Putamen (tissue), 1 donor: ENCODE results near the gene NLGN1.
A peak's percentile ranks its signal among the peaks of the same experiment; 100 is the strongest.
"Not testable (repeated sequence)": the region's sequence is repeated elsewhere in the genome, so short reads cannot be mapped to it uniquely, and the experiment has no call there.

Experiments used
- DNase-seq: peaks from one replicate; pipeline ENCODE4 v3.0.0-alpha.2; 2016; ENCODE audit warnings: low spot score

NLGN1 gene

DNA sequence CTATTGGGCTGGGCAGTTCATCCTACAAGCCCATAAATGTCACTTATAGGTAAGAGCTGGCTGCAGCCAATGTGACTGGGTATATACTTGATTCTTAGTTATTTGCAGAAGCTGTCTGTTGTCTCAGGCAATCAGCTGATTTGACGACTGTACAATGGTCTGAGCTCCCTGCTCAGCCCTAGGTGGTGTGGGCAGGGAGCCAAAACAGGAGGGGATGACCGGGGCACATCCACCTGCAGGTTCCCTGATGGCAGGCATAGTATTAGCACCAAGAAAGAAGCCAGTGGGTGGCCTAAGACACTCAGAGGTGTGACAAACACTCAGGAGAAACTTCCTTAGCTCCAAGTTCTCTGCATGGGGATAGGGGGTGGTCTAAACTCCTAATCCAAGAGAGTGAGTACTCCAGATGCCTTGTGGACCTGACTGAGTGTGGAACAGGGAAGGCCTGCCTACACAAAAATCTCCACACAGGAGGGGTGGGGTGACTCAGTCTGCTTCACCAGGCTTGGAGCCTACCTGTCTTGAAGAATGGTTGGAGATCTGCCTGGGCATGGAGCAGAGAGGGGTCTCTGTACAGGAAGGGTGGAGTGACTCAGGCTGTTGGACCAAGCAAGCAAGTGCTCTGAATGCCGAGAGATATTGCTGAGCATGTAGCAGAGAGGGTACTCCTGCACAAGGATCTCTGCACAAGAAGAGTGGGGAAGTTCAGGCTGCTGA is 771.2 kb downstream of the NLGN1 start:
- no peak for DNase-seq

DNA sequence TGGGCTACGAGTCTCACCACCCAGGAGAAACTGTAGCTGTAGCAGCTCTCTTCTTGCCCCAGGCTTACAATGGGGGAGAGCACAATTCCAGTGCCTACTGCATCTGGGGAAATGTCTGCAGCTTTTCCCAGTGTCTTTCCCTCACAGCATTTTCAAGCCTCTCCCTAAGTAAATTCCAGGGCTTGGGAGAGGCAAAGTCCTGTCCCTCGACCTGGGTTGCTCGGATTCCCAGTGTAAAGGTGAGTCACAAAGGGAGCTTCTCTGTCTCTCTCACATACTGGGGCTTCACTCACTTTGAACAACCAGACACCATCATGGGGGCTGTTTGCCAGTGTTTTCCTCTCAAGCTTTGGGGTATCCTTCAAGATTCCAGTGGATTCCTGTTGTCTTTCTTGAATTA is 772.2 kb downstream of the NLGN1 start:
- no peak for DNase-seq

DNA sequence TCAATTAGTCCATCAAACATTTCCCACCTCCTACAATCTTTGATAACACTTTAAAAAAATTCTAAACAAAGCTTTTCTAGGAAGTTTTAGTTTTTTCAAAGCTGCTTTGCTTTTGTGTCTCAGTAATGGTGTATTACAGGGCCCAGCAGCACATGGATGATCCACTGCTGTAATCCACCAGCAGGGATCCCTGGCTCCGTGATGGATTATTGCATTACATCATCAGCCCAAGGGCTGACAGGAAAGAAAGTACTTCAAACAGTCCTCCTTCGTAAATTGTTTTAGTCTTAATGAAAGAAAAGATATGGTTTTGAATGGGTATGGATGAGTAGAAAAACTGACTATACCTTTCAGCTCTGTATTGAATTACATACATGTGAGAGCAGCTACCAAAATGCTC is 772.7 kb downstream of the NLGN1 start:
- no peak for DNase-seq

DNA sequence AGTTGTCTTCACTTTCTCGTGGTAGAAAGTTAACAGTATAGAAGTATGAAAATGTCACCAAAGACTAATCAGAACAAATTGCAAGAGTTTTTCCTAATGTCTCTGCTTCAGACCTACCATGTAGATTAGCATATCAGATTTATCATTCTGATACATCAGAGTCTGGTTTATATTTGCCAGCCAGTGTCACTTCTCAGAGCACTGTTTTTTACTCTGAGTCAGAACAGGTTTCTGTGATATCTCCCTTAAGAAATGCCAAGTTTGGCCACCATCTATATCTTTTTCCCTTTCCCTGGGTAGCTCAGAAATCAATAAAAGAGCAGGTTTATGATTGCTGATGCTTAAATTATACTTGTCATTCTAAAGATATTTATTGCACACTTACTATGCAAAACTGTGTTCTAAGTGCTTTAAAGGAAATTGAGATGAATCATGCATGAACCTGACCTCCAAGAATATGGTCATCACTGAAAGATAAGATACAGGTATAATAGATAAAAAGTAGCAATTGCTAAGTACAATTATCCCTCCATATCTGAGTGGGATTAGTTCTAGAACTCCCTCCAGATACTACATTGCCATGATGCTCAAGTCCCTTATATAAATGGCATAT is 788.9 kb downstream of the NLGN1 start:
- no peak for DNase-seq

DNA sequence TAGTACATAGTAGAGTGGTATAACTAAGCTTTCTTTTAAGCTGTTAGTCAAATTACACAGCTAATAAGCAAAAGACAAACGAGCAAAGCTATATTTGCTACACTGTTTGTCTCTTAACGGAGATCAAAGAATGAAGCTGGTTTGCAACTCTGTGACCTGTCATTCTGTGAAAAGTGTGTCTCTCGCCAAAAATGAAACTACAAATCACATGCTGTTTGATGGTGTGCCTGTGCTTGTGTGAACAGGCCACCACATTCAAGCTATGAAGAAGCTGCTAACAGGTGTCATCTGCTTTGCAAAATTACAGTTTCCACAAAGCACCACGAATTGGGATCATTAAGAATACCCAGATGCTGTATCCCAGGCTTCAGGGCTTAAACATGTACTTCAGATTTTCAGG is 793.8 kb downstream of the NLGN1 start:
- no peak for DNase-seq

DNA sequence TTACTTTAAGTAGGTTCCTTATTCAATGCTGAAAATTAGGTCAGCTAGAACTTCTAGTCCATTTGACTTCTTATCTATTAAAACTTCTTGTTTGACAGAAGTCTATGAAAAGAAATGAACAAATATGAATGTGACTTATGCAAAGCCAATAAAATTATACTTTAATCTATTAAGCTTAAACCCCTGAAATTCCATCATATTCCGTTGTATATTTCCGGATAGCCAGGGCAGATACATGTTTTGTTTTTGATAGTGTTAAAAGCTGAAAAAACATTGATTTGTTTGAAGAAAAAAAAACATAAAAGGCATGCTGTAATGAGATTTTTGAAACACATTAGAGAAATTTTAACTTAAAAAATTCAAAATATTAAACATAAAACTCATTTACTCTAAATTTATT is 794.4 kb downstream of the NLGN1 start:
- no peak for DNase-seq

DNA sequence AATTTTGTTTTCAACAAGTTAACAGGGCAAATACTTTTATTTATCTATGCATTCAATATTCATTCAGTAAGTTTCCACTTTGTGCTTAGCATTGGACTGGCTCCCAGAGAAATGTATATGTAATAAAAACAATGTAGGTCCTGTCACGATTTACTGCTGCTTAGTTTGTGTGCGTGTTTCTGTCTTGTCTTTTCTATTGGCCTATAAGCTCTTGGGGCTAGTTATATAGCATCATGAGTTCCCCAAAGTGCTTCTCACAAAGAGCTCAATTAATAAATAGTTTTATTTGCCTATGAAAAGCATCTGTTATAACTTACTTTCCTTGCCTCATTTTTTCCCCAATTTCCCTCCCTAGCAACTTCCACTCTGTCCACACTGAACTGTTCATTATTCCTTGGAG is 794.9 kb downstream of the NLGN1 start:
- no peak for DNase-seq

DNA sequence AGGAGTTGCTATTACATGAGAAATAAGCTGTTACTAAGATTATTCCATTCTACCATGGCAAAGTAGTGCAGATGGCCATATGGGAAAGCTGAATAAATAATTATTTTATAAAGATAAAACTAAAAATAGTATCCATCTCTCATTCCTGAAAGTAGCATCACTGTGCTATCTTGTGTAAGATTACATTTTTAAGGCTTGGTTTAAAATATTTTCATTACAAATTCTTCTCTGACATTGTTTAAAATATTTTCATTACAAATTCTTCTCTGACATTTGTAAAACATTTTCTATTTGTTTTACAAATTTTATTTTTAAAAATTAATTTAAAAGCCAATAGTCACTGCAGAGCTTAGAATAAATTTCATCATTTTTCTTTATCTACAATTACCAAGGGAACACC is 796.1 kb downstream of the NLGN1 start:
- no peak for DNase-seq

DNA sequence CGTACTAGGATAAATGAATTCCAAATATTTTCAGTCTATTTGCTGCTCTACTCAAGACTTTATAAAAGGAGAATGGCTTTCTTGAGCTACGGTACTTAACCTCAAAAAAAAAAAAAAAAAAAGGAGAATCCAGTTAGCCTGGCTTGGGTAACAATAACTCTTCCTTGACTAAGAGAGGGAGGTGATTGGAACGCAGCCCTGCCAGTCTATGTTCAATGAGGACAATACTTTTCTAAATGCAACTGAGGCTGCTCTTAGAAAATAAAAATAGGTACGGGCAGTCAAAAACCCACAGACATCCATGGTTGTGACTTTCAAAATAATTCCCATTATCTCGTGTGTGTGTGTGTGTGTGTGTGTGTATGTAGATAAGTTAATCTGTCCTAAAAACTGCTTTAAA is 799.9 kb downstream of the NLGN1 start:
- no peak for DNase-seq

DNA sequence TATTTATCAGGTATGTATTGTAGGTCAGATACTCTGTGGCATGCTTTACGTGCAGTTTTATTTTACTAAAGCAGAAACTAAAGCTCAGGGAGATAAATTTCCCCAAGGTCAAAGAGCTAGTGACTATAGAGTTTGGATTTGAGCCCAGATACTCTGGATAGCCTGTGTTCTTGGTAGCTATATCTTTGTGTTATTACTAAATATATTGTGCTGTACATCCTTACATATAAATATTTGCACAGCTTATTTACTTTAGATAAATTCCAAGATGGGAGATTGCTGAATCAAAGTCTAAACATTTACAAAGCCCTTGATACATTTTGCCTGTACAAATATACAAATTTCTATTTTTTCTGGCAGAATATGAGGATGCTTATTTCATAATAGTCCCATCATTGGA is 800.7 kb downstream of the NLGN1 start:
- no peak for DNase-seq

DNA sequence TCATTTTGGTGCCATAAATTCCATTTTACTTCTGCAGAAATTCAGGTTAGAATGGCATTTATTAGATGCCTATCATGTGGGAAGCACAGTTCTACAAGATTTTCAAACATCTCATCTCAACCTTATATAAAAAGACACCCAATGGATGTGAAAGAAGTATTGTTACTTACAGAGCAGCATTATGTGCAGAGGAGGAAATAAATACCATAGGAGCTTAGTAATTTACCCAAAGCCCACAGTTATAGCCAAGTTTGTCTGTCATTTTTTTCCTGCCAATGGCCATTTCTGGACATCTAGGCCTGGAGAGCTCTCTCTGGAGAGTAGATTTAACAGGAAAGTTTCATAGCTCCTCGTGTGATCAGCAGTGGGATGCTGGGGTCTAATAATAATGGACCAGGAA is 802.2 kb downstream of the NLGN1 start:
- DNase-seq, result no peak

DNA sequence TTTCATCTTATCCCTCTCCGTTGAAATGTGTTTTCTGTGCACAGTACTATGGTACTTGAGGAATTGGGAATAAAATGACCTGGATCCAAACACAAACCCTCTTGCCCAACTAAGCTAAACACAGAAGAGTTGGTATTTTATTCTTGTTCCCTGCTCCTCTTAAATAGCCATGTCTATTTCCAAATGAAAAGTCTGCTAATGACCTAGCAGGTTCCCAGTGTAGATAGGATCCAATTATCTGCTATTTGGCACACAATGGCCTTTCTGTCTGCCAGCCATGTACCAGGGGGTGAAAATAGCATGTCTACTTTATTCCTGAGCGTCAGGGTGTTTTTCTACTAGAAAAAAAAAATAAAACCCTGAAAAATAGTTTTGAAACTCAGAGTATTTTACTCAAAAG is 804.6 kb downstream of the NLGN1 start:
- no peak for DNase-seq

DNA sequence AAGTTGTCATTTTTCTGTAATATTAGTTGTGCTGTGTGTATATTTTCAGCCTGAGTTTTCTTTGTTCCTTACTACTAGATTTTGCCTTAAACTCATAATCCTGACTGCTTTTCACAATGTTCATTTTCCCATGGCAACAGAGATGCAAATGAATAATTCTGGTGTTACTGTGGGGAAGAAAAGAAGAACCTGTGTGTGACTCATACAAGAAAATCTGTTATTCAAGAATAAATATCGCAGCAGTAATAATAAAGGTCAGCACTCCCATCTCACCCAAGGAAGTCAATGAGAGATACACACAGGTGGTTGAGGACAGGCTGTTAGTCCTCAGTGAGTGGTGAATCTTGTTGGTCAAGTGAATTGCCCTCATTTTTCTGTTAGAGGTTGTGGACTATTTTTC is 805.0 kb downstream of the NLGN1 start:
- DNase-seq, result peak; percentile 21

DNA sequence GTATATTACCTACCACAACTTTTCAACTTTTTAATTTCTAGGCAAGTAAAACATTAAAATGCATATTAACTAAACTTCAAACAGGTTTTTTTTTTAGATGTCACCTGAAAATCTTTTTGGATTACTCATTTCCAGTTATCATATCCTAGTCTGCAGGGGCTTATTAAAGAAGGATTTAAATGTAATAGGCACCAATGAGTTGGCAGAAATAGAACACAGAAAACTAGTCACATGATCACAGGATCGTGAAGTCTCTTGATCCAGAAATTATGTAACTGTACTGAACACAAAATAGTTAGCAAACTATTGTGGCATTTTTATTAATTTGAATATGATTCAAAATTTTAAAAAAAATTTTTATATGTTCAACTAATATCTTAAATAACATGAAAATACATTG is 807.2 kb downstream of the NLGN1 start:
- DNase-seq, result peak; percentile 47

DNA sequence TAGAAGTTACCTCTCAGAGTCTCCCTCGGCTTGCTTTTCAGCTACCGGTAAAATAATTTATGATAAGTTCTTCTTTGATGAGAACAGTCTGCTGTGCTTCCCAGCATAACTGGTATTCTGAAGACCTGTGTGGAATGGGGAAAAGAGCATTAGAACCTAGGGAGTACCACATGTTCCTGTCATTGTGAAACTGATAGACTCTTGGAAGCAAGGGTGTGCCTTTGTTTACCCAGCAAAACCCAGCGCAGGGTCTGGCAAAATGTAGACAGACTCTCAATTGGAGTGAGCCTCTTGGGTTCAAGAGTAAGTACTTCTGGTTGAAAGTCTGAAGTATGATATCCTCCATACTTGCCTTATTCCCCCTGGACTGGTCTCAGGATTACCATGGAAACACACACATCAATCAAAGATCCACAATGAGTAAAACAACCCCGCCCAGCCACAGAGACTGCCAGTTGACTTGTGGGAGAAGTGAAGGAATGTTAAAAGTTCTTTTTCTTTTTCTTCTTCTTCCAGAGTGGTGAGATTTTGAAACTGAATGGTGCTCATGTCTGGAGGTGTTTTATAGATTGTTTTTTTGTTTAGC is 809.2 kb downstream of the NLGN1 start:
- no peak for DNase-seq

DNA sequence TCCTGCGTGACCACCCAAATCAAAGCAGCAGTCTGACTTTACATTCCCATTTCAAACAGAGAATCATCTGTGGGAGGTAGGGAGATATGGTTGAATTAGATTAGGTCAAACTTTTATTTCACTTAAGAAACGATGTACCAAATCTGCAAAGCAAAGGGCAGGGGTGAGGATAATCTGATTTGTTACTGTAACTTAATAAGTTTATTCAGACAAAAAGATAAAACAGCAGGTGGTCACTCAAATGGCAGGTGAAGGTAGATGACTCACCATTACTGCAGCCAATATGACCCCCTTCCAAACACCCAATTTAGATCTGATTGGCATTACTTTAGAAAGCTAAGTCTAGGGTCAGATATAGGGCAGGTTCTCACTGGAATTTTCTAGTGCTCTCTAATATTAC is 810.6 kb downstream of the NLGN1 start:
- DNase-seq, result no peak

DNA sequence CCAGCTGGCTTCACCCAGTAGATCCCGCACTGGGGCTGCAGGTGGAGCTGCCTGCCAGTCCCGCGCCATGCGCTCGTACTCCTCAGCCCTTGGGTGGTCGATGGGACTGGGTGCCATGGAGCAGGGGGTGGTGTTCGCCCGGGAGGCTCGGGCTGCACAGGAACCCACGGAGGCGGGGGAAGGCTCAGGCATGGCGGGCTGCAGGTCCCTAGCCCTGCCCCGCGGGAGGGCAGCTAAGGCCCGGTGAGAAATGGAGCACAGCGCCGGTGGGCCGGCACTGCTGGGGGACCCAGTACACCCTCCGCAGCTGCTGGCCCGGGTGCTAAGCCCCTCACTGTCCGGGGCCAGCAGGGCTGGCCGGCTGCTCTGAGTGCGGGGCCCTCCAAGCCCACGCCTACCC is 814.4 kb downstream of the NLGN1 start:
- not testable (repeated sequence) for DNase-seq

DNA sequence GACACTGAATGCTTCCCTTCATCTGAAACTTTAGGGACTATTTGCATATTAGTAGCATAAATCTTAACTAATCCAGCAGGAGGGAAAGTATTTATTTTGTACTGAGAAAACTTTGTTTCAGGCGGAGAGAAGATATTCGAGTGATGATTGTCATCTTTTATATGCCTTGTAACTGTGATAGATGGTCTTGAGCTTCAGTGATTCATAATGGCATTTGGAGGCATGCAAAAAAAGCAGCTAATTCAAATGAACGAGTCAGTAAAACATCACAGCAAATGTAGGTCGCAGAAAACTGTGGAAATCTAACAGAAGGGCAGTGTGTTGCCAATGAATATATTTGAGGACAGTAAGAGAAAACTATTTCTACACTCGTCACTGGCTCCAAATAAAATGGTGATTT is 817.9 kb downstream of the NLGN1 start:
- no peak for DNase-seq

DNA sequence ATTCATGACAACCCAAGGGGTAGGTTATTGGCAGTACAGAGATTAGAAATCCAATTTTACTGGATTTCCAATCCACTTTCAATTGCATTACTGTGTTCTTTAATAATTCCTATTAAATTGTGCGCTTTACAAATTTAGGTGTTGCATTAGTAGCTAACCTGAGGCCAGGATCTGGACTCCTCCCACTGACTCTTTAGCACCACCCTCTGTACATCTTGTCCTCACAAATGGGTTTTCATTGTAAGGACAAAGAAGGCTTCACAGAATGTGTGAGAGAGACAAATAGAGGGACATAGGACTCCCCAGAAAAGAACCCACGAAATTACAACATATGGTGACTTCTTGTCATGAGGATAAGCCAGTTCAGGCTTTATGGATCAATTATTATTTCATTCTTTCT is 818.5 kb downstream of the NLGN1 start:
- DNase-seq, result no peak

DNA sequence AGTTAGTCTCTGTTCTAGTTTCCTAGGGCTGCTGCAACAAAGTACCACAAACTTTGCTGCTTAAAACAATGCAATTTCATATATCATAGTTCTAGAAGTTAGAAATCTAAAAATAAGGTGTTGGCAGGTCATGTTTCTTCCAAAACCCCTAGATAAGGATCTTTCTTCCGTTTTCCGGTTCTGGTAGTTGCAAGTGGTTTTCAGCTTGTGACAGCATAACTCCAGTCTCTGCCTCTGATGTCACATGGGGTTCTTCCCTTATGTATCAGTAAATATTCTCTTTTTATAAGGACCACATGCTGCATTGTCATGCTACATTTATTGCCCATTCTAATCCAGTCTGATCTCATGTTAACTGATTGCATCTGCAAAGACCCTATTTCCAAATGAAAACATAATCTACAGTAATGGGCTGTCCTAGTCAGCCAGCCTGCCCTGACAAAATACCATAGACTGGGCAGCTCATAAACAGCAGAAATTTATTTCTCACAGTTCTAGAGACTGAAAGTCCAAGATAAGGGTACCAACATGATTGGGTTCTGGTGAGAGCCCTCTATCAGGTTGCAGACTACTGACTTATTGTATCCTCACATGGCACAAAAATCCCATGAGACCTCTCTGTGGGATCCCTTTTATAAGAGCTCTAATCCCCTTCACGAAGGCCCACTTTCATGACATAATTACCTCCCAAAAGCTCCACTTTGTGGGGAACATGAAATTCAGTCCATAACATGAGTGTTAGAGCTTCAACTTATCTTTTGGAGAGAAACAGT is 819.6 kb downstream of the NLGN1 start:
- no peak for DNase-seq

DNA sequence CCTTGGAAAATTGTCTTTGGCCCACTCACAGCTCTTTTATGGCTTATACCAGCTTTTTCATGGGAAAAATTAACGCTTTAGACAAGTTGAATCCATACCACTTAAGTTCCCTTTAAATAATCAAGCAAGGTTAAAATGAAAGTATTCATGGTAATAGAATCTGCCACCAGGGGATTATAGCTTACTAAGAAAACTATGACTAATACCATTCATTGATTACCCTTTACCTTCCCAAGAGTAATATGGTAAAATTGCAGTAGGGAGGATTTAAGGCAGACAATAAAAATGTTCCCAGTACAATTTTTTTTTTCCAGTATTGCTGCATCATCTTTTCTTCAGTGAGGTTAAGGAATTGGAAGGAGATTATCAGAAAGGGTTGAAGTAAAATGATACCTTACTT is 820.5 kb downstream of the NLGN1 start:
- no peak for DNase-seq

DNA sequence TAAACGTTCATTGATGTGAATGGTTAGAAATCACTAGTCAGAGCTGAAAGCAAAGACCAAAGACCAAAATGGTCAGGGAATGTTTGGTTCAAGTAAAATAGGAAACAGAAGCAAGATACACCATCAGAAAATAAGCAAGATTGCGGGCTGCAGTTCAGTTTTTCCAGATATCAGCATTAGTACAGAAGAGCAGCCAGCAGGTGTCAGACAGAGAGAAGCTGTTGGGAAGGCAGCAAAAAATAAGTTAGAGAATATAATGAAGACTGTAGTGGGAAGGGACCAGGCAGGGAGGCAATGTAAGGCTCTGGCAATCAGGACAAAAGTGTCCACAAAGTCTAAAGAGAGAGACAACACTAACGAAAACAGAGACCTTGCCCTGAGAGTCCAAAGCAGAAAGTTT is 822.2 kb downstream of the NLGN1 start:
- DNase-seq, result no peak
